HCT116 (cell line): ENCODE measurements around the gene NR2E1.

Experiments used
- CTCF ChIP-seq, 3 experiments: fragments of 200-600 bp in 1 of 3; sonication (generic) in 1 of 3; IDR thresholded peaks in 2 of 3; conservative IDR thresholded peaks in 1 of 3; 2 replicates each; pipeline ENCODE4 v1.5.1; 2012 to 2017; ENCODE audit warnings: low read depth in 2 of 3, low read length in 2 of 3, antibody characterized with exemption in 1 of 3, borderline replicate concordance in 1 of 3, control low read depth in 1 of 3, mild to moderate bottlenecking in 1 of 3, mixed read lengths in 1 of 3, mixed run types in 1 of 3, moderate library complexity in 1 of 3; ENCODE audit not compliant: insufficient read depth in 1 of 3
- EGR1 ChIP-seq: IDR thresholded peaks from 2 replicates; pipeline ENCODE4 v1.6.1; 2012; ENCODE audit warnings: low read depth
- POLR2A ChIP-seq: IDR thresholded peaks from 2 replicates; pipeline ENCODE4 v1.7.0; 2011; ENCODE audit warnings: borderline replicate concordance; ENCODE audit not compliant: insufficient read depth, insufficient read length; ENCODE audit errors: extremely low read depth
- POLR2AphosphoS5 ChIP-seq: IDR thresholded peaks from 2 replicates; pipeline ENCODE4 v1.6.1; 2011; ENCODE audit warnings: mild to moderate bottlenecking, low read depth, low read length, moderate library complexity

DNA sequence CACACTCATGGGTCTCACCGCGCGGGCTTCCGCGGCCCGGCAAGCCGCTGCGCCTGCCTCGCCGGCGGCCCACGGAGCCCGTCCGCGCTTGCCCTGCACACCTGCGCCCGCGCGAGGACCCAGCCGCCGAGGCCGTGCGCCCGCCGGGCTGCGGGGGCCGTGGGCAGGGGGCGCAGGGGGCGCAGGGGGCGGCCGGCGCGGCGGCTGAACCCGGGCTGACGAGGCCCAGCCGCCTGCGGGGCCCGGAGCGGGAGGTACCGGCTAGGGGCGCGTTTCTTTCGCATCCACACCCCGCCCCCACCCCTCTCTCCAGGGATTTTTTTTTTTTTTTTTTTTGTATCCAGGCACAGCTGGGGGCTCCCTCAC, 47.5 kb upstream of the NR2E1 start:
- TF ChIP-seq CTCF (IDR thresholded peaks at IDR 0.05 in 2 of 3, conservative IDR thresholded peaks at IDR 0.05 in 1 of 3; ENCODE audit: borderline replicate concordance in 1 of 3, insufficient read depth in 1 of 3, low read depth in 2 of 3, low read length in 2 of 3) (no peak), EGR1 (no peak), POLR2AphosphoS5 (no peak), POLR2A (no peak)
